ENCODE data around the gene EFTUD2. TPM values are rescaled to one million over a fixed set of nuclear protein-coding genes. Genes with fewer than 3 reads are reported as not detected.

The EFTUD2 gene
- total and polyA plus RNA-seq, 2 experiments from 2014 or later = 65.2 to 87.0 TPM

- H3K4me1 ChIP-seq (ENCODE audit: insufficient read depth) = no peaks in the 10 kb centered on the region
- no peak for DNase-seq (ENCODE audit: low spot score)
- no peak overlapping the region for H3K27ac ChIP-seq
- peaks cover 82% of the 10 kb centered on the region for H3K79me2 ChIP-seq
- H2AFZ ChIP-seq = no peak overlapping the region
- H3K4me2 ChIP-seq = no peak overlapping the region
- H3K4me3 ChIP-seq = no peak overlapping the region
- H3K36me3 ChIP-seq (replicated peaks; ENCODE audit: insufficient read depth, low read depth) = no peaks in the 10 kb centered on the region
- 89% methylated on average over 4 of the region's 4 CpGs for WGBS (ENCODE audit: low lambda C conversion rate, missing lambda C conversion rate)
- no peaks in the 10 kb centered on the region for H3K9me2 ChIP-seq (replicated peaks; ENCODE audit: insufficient read depth)
- no peaks in the 10 kb centered on the region for H4K20me1 ChIP-seq (ENCODE audit: insufficient read depth, poor library complexity, severe bottlenecking)
- H3K9me3 ChIP-seq (ENCODE audit: low read depth) = no peaks in the 10 kb centered on the region
- no peaks in the 10 kb centered on the region for H3K27me3 ChIP-seq
- TF ChIP-seq EZH2phosphoT487 (IDR thresholded peaks at IDR 0.05; ENCODE audit: low read depth, severe bottlenecking, unreplicated experiment) (no peak), EZH2 (IDR thresholded peaks at IDR 0.05; ENCODE audit: borderline replicate concordance) (no peak)
- TF ChIP-seq, protein P1, sequence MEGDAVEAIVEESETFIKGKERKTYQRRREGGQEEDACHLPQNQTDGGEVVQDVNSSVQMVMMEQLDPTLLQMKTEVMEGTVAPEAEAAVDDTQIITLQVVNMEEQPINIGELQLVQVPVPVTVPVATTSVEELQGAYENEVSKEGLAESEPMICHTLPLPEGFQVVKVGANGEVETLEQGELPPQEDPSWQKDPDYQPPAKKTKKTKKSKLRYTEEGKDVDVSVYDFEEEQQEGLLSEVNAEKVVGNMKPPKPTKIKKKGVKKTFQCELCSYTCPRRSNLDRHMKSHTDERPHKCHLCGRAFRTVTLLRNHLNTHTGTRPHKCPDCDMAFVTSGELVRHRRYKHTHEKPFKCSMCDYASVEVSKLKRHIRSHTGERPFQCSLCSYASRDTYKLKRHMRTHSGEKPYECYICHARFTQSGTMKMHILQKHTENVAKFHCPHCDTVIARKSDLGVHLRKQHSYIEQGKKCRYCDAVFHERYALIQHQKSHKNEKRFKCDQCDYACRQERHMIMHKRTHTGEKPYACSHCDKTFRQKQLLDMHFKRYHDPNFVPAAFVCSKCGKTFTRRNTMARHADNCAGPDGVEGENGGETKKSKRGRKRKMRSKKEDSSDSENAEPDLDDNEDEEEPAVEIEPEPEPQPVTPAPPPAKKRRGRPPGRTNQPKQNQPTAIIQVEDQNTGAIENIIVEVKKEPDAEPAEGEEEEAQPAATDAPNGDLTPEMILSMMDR (IDR thresholded peaks at IDR 0.05; ENCODE audit: poor library complexity) = no peak
Observed at GRCh38 chr17:44942456-44942855, 43.2 kb upstream of the EFTUD2 start.

- Histone ChIP-seq H3K4me2 (no peak overlapping the region), H3K9me2 (replicated peaks; ENCODE audit: insufficient read depth) (no peaks in the 10 kb centered on the region), H3K27ac (no peak overlapping the region), H3K4me3 (no peak overlapping the region), H3K79me2 (peaks cover 79% of the 10 kb centered on the region), H3K27me3 (no peaks in the 10 kb centered on the region), H2AFZ (no peak overlapping the region), H3K4me1 (ENCODE audit: insufficient read depth) (no peaks in the 10 kb centered on the region), H3K36me3 (replicated peaks; ENCODE audit: insufficient read depth, low read depth) (no peaks in the 10 kb centered on the region), H4K20me1 (ENCODE audit: insufficient read depth, poor library complexity, severe bottlenecking) (no peaks in the 10 kb centered on the region), H3K9me3 (ENCODE audit: low read depth) (no peaks in the 10 kb centered on the region)
- TF ChIP-seq, protein P1 (IDR thresholded peaks at IDR 0.05; ENCODE audit: poor library complexity) = no peak
- no peak for TF ChIP-seq EZH2phosphoT487 (IDR thresholded peaks at IDR 0.05; ENCODE audit: low read depth, severe bottlenecking, unreplicated experiment)
- TF ChIP-seq EZH2 (IDR thresholded peaks at IDR 0.05; ENCODE audit: borderline replicate concordance) = no peak
- WGBS (ENCODE audit: low lambda C conversion rate, missing lambda C conversion rate) = 71% methylated on average over 9 of the region's 9 CpGs
- no peak for DNase-seq (ENCODE audit: low spot score)
Observed at GRCh38 chr17:44941712-44942331, 42.6 kb upstream of the EFTUD2 start.

GRCh38 chr17:44940768-44941167 is 41.5 kb upstream of the EFTUD2 start:
- TF ChIP-seq EZH2 (IDR thresholded peaks at IDR 0.05; ENCODE audit: borderline replicate concordance) = no peak
- TF ChIP-seq EZH2phosphoT487 (IDR thresholded peaks at IDR 0.05; ENCODE audit: low read depth, severe bottlenecking, unreplicated experiment) = no peak
- TF ChIP-seq, protein P1 (IDR thresholded peaks at IDR 0.05; ENCODE audit: poor library complexity) = no peak
- H3K79me2 ChIP-seq = peaks cover 69% of the 10 kb centered on the region
- H3K36me3 ChIP-seq (replicated peaks; ENCODE audit: insufficient read depth, low read depth) = no peaks in the 10 kb centered on the region
- WGBS (ENCODE audit: low lambda C conversion rate, missing lambda C conversion rate) = 79% methylated on average over 1 of the region's 1 CpG
- H3K27ac ChIP-seq = no peak overlapping the region
- no peak overlapping the region for H3K4me3 ChIP-seq
- H2AFZ ChIP-seq = no peak overlapping the region
- no peak overlapping the region for H3K4me2 ChIP-seq
- no peaks in the 10 kb centered on the region for H3K27me3 ChIP-seq
- no peaks in the 10 kb centered on the region for H3K9me3 ChIP-seq (ENCODE audit: low read depth)
- DNase-seq (ENCODE audit: low spot score) = no peak
- H3K9me2 ChIP-seq (replicated peaks; ENCODE audit: insufficient read depth) = no peaks in the 10 kb centered on the region
- no peaks in the 10 kb centered on the region for H3K4me1 ChIP-seq (ENCODE audit: insufficient read depth)
- H4K20me1 ChIP-seq (ENCODE audit: insufficient read depth, poor library complexity, severe bottlenecking) = no peaks in the 10 kb centered on the region

All from hepatocyte (in vitro differentiated cells).